ENCODE results near the gene CAST.
"Not testable (repeated sequence)": the region's sequence is repeated elsewhere in the genome, so short reads cannot be mapped to it uniquely, and the experiment has no call there.

The CAST gene

GRCh38 chr5:96661855-96662724, at the start of gene CAST:
Gene CAST, plus strand, starts transcription at chr5:96662376. Its CDS starts 47 bp downstream, at chr5:96662423.
- peak within 1 kb of the TSS; percentile 79 for H3K4me3 ChIP-seq (ENCODE audit: low read depth, low read length)

GRCh38 chr5:96614110-96614691, 48.0 kb upstream of the CAST start:
- no peak overlapping the region for H3K4me3 ChIP-seq (ENCODE audit: low read depth, low read length)

GRCh38 chr5:96615223-96615622, 47.0 kb upstream of the CAST start:
- no peak overlapping the region for H3K4me3 ChIP-seq (ENCODE audit: low read depth, low read length)

DNA sequence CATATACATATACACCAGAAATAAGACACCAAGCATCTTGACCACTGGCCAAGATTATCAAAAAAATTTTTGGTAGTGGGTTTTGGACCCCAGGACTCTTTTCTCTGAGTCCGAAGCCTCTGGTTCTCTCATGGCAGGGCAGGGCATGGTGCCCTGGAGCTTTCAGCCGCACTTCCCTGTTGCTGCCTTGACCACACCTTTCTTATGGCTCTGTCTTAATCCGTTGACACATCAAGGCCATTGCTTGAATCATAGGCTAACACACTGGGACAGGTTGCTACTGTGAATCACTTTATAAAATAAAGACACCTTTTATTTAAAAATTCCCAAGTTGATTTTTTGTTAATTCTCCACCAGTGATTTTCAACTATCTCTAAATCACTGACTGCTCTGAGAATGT, 45.4 kb upstream of the CAST start:
- H3K4me3 ChIP-seq (ENCODE audit: low read depth, low read length) = no peak overlapping the region

DNA sequence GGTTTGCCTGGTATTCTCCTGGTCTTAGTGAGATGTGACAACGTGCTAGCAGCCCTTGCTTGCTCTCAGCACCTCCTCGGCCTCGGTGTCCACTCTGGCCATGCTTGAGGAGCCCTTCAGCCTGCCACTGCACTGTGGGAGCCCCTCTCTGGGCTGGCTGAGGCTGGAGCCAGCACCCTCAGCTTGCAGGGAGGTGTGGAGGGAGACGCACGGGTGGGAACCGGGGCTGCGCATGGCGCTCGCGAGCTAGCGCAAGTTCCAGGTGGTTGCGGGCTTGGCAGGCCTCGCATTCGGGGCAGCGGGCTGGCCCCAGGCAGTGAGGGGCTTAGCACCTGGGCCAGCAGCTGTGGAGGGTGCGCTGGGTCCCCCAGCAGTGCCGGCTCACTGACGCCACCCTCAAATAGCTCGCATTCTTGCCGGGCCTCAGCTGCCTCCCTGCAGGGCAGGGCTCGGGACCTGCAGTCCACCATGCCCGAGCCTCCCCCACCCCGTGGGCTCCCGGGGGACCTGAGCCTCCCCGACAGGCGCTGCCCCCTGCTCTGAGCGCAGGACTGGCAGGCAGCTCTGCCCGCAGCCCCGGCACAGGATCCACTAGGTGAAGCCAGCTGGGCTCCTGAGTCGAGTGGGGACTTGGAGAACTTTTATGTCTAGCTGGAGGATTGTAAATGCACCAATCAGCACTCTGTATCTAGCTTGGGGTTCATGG, 43.7 kb upstream of the CAST start:
- not testable (repeated sequence) for H3K4me3 ChIP-seq (ENCODE audit: low read depth, low read length)

- H3K4me3 ChIP-seq (ENCODE audit: low read depth, low read length) = no peak overlapping the region
Measured at GRCh38 chr5:96619946-96620345, 42.2 kb upstream of the CAST start.

DNA sequence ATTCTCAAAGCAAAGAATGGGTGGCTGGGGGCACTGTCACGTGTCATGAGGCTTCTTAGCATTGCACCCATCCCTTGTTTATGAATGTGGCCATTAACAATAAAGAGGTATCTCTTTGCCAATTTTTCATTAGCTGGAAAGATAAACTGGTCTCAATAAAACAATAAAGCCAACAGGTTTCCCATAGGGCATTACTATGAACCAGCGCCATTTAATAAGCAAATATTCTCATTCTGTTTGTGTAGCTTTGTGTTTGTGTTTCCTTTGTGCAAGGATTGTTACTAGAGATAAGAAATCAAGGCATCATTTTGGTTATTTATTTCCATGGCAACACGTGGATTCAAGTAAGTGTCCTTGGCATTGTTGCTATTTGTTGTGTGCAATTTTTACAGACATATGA, 37.6 kb upstream of the CAST start:
- H3K4me3 ChIP-seq (ENCODE audit: low read depth, low read length) = no peak overlapping the region

DNA sequence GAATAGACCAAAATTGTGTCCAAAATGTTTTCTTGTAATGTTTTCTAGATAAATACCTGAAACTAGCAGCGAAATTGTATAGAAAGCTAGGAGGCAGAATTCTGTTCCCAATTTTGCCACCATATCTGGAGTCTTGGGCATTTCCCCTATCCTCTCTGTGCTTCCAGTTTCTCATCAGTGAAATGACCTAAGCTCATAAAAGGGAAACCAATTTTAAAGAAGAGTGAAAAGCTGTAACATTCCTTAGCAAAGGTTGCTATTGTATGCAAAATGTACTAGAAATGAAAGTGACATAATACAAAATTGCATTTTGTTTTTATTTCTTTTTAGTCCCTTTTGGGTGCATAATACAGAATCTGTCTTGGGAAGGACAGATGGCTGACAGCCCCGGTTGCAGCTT, 36.8 kb upstream of the CAST start:
- no peak overlapping the region for H3K4me3 ChIP-seq (ENCODE audit: low read depth, low read length)

DNA sequence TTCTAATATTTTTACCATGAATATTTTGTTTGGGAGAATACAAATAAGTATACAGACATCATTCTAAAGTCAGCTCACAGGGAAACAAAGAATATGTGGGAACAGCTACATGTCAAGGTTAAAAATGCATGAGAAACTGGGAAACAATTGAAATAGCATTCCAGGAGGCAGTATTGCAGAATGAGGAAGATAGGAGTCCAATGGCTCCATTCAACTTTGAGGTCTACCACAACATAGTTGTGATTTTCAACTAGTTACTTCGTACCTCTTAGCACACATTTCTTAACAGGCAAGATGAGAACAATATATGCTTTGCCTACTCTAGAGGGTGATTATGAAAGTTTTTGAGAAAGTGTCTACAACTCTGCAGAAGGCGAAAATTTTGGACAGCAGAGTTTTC, 35.2 kb upstream of the CAST start:
- no peak overlapping the region for H3K4me3 ChIP-seq (ENCODE audit: low read depth, low read length)

DNA sequence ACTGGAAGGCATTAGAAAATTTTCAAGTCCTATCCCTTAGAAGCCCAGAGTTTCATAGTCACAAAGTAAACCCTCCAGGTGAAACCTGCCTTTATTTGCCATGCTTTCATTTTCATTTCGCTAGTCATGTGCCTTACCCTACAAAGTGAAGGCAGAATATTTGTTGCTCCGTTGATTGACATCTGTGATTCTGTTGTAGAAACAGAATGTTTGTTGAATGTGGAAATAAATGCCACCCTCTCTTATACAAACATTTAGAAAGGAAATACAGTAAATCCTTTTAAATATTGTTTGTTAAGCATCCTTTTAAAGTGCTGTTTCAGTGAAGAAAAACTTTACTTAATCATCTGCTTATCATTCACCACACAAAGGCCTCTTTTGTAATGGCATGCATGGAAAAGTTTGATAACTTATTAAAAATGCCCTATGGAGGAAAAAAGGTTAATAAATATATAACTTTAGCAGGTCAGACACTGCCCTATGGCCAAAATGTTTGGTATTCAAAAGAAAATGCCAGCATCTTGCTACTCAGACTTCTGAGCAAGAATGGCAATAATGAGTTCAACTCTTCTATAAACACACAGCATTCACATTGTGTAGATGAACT, 34.3 kb upstream of the CAST start:
- no peak overlapping the region for H3K4me3 ChIP-seq (ENCODE audit: low read depth, low read length)

DNA sequence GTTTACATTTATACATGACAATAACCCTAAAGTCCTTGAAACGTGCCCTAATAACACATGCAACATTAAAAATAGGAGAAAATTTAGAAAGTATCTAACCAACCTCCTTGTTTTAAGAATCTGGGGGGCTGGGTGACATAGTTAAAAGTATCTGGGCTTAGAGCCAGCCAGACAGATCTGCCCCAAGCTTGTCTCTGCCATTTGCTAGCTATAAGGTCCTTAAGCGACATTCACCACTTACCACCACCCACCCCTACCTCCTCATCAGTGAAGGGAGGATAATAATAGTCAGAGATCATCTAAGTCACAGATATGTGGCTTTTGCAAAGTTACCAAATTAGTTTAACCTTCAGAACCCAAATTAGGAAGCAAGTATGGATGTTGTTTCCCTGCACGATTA, 33.8 kb upstream of the CAST start:
- no peak overlapping the region for H3K4me3 ChIP-seq (ENCODE audit: low read depth, low read length)

GRCh38 chr5:96629774-96630173, 32.4 kb upstream of the CAST start:
- H3K4me3 ChIP-seq (ENCODE audit: low read depth, low read length) = no peak overlapping the region

DNA sequence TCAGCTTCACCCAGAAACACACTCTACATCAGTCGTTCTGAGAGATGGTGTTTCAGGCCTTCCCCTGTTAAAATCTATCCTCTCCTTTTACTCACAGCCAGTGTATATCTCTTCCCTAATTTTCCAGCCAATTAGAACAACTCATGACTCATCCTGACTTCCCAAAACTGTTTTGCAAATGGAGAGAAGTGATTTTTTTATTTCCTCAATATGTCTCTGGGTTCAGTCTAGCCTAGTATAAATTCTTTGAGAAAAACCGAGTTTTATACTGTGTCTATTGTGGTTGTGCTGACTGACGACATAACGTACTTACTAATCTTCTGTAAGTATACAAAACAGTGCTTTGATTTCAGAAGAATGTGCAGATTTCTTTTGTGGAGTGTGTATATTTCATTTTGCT, 28.4 kb upstream of the CAST start:
- no peak overlapping the region for H3K4me3 ChIP-seq (ENCODE audit: low read depth, low read length)

GRCh38 chr5:96634881-96635280, 27.3 kb upstream of the CAST start:
- no peak overlapping the region for H3K4me3 ChIP-seq (ENCODE audit: low read depth, low read length)

DNA sequence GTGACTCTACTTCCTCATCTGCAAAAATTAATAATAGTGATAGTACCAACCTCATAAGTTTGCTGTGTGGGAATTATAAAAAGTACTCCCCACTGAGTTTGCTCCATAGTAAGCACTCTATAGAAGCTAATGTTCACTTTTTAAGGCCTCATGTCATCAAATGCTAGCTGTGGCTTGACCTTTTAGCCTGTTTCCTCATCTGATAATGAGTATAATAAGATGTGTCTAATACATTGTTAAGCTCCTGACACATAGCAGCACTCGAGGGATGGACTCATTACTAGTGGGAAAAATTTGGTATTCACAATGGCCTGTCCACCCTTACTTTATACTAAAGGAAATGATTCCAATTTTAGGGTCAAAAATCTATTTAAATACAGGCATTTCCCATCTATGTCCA, 26.1 kb upstream of the CAST start:
- H3K4me3 ChIP-seq (ENCODE audit: low read depth, low read length) = no peak overlapping the region

- H3K4me3 ChIP-seq (ENCODE audit: low read depth, low read length) = no peak overlapping the region
Measured at GRCh38 chr5:96636594-96636993, 25.6 kb upstream of the CAST start.

GRCh38 chr5:96637196-96637595, 25.0 kb upstream of the CAST start:
- H3K4me3 ChIP-seq (ENCODE audit: low read depth, low read length) = no peak overlapping the region

DNA sequence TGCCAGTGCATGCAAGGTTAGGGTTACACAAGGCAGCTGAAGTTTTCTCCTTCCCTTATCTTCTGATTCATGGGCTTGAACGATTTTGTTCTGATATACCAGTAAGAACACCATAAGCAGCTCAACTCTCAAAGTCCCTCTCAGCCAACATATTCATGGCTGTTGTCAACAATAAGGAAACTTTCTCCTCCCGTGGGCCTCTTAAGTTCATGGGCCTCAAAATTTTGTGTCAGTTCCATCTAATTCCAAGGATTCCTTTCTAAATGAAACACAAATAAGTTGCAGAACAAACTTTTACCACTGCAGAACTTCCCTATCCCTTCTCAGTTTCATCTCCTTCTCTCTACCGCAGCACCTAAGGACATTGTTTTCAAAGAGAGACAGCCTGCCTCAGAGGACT, 23.6 kb upstream of the CAST start:
- no peak overlapping the region for H3K4me3 ChIP-seq (ENCODE audit: low read depth, low read length)

DNA sequence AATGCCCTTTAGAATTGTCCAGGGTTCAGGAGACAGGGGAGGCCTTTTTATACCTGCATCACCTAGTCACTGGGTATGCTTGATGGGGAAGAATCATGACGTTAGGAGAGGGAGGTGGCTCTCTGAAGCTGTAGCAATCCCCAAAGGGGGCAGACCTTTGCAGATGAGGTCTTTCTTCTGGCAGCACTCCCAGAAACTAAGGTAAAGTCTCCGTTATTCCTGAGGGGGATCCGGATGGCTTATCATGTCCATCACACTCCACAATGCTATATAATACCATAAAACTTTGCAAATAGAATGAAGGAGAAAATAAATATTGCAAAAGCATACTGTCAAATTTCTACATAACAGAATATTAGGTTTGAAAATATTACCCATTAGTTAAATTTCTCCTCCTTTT, 21.5 kb upstream of the CAST start:
- H3K4me3 ChIP-seq (ENCODE audit: low read depth, low read length) = no peak overlapping the region

DNA sequence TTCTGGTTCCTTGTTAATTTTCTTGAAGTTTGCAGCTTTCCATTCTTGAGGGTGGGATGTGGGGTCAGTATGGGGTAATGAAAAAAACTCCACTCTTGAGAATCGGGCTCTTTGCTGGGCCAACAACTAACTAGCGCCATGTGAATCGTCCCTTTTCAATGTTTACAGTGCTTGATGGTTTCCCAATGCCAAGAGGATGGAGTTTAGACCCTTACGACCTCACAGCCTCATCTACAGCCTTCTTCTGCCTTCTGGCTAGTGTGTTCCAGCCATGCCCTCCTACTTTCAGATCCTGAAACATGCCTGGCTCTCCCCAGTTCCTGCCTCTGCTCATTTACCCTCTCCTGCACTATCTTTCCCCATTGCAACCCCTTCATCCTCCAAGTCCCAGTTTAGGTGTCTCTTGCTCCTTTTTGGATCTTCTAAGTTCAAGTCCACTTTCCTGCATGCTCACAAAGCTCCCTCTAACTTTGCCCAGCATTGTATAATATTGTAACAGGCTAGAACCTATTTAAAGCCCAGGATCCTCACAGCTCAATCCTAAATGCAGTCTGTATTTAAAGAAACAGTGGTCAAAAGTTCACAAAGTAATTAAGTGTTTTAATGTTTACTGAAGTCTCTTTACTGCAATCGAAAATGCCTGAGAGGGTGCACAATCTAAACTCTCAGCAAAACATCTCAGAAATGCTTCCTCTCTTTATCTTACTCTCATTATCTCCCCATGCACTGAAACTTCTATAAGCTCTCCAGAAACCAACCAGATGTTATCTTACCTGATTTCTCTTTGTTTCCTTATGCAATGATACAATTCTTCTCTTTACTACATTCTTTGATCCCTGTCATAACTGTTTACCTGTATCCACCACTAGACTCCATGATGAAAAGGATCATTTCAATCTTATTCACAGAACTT, 20.6 kb upstream of the CAST start:
- no peak overlapping the region for H3K4me3 ChIP-seq (ENCODE audit: low read depth, low read length)

GRCh38 chr5:96642281-96642640, 19.9 kb upstream of the CAST start:
- H3K4me3 ChIP-seq (ENCODE audit: low read depth, low read length) = no peak overlapping the region
